Esophagus muscularis mucosa (tissue), 3 donors: Measurements from ENCODE around the gene SMIM35.

Source experiments
- EP300 ChIP-seq: sonication (generic); formaldehyde crosslinking; IDR thresholded peaks from one replicate; pipeline ENCODE4 v1.6.1; 2017; ENCODE audit warnings: antibody characterized with exemption
- POLR2AphosphoS5 ChIP-seq, 2 donors: sonication (generic); formaldehyde crosslinking; IDR thresholded peaks; one replicate each; pipeline ENCODE4 v1.6.1; 2017; ENCODE audit warnings: antibody characterized with exemption in 2 of 2

- TF ChIP-seq EP300 (no peak), POLR2AphosphoS5 (IDR thresholded peaks at IDR 0.05) (no peak)
These were observed 1.8 kb upstream of the SMIM35 start for GRCh38 chr11:118088531-118088930.
